ENCODE data around the gene ANKRD28.

ANKRD28 gene

GRCh38 chr3:15660055-15660935 is 137.5 kb downstream of the ANKRD28 start:
- DNase-seq = no peak

GRCh38 chr3:15659254-15659975 is 138.4 kb downstream of the ANKRD28 start:
- no peak for DNase-seq

DNA sequence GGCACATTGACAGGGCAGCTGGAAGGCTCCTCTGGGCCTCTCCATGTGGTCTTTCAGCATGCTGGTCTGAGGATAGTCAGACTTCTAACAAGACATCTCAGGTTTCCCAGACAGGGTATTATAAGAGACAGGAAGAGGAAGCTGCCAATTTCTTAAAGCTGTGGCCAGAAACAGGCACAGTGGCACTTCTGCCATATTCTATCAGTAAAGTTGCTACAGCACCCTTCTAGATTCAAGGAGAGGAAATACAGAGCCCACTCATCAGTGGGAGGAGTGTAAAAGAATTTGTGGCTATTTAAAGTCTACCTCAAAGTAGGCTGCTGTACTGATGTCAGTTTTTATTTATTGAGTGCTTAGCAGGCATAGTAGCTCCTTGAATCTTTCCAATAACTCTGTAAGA is 140.8 kb downstream of the ANKRD28 start:
- DNase-seq = no peak

GRCh38 chr3:15656342-15656741 is 141.4 kb downstream of the ANKRD28 start:
- no peak for DNase-seq

- DNase-seq = no peak
Measured at GRCh38 chr3:15654891-15655290, 142.9 kb downstream of the ANKRD28 start.

DNA sequence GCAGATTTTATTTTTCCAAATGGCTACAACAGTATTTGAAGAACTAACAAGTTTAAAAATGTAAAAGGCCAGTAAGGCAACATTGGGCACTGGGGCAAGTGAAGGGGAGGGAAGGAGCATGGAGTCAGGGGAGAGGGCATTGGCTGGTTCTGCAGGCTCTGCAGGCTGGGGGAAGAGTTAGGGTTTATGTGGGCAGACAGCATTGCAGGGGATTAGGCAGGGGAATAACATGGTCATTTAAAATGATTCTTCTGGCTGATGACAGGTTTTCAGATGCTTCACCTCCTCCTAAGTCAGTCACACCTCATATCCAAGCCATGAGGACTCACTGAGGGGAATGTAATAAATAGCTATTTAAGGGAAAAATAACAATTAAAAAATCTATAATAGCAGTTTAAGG is 143.7 kb downstream of the ANKRD28 start:
- no peak for DNase-seq

DNA sequence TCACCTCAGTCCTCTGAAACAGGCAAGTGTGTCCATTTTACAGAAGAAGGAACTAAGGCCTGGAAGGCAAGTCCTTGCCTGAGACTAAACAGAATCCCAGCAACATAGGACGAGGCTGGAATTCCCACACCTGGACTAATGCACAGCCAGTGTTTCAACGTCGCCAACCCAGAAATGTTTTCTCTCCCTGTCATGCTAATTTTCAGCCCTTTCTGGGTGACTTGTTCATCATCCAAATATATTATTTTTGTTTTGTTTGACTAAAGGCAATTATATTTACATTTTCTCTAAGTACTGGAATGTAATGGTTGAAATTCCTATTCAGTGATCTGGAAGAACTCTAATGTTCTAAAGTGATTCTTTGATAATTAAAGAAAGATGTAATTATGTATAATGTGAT is 144.5 kb downstream of the ANKRD28 start:
- DNase-seq = no peak

- DNase-seq = no peak
Measured at GRCh38 chr3:15651396-15651795, 146.4 kb downstream of the ANKRD28 start.

DNA sequence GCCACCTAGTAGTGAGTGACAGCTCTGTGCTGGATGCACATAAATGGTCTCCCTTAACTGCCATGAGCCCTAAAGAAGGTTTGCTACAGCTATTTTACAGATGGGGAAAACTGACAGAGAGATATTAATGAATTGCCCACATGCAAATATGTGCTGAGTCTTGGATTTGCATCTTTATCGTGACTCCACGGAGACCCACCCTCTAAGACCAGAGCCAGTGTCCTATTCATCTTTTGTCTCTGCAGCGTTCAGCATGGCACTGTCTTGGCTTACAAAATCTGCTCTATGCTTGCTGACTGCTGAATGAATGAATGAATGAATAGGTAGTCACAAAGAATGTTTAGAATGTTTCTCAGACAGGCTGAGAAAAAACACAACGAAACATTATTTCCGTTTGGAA is 147.9 kb downstream of the ANKRD28 start:
- DNase-seq = no peak

- no peak for DNase-seq
Measured at GRCh38 chr3:15649341-15649740, 148.4 kb downstream of the ANKRD28 start.

- no peak for DNase-seq
Measured at GRCh38 chr3:15647611-15648167, 150.1 kb downstream of the ANKRD28 start.

DNA sequence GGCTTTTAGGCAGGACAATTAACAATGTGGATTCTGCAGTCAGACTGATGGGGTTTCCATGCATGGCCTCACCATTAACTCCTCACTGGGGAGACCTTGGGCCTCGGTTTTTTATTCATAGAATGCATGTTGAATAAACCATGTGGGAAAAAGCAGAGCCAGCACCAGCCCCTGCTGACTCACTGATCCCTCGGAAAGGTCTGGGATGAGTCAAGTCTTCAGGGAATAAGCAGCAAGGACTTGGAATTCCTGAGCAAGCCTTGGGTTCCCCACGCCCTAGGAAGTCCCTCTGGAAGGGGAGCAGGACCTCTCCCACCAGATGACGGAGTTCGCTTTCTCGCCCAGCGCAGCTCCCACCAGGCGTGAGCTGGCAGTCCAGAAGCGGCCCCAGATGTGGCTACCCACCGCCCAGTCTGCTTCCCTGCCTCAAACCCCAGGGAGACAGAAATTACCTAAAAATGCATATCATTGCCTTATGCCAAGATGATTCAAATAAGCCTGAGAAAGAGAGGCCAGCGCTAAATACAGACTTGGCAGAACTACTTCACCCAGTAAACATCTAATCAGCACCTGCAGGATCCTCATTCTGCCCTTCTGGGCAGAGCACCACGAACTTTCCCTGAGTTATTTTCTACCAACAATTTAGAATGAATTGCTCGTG is 150.8 kb downstream of the ANKRD28 start:
- DNase-seq = no peak

- DNase-seq = no peak
Measured at GRCh38 chr3:15645740-15646501, 151.9 kb downstream of the ANKRD28 start.

DNA sequence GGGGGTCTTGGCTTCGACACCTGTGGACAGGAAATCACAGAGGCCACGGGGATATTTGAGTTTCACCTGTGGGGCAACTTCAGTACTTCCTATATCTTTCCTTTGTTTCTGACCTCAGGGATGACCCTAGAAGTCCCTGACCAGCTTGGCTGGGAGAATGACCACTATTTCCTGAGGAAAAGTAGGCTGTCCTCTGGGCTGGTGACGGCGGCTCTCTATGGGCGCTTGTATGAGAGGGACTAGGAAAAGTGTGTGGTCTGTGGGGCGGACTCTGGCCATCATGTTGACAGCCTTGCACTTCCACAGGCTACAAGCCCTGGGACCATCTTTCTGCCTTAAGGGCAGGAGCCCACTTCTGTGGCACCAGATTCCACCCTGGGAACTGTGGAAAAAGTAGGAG is 152.5 kb downstream of the ANKRD28 start:
- DNase-seq = no peak

DNA sequence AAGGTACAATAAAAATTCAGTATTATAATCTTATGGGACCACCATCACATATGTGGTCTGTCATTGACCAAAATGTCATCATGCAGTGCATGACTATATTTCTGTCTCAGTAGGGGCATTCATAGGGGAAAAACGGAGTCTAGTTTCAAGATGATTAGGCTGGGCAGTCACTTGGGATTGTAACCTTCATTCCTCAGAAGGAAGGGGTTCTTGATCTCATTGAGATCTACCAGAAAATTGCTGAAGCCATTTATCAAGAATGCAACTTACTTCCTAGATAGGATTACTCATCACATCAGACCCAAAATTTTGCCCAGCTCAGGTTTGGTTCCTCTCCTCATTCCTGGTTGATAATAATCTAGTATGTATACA is 158.9 kb downstream of the ANKRD28 start:
- DNase-seq = no peak

DNA sequence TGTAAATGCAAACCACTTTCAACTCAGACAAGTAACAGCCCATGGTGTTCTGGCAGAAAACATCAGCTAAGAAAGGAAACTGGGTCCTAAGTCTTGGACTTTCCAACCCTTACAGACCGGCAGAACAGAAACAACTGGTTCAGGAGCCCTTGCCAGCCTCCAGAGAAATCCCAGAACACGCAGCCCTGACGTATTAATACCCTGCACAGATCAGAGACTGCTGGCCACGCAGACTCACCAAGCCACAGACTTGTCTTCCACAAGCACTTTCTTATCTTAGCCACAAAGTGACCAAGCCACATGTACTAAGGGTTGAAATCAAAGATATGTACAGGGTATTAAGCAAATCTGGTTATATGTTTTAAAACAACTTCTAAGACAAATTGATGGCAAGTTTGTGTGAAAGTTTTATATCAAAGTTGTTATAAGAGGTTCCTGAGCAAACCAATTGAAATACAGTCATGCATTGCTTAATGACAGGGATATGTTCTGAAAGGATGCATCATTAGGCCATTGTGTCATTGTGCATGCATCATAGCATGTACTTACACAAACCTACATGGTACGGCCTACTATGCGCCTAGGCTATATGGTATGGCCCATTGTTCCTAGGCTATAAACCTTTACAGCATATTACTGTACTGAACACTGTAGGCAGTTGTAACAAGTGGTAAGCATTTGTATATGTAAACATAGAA is 159.4 kb downstream of the ANKRD28 start:
- no peak for DNase-seq

DNA sequence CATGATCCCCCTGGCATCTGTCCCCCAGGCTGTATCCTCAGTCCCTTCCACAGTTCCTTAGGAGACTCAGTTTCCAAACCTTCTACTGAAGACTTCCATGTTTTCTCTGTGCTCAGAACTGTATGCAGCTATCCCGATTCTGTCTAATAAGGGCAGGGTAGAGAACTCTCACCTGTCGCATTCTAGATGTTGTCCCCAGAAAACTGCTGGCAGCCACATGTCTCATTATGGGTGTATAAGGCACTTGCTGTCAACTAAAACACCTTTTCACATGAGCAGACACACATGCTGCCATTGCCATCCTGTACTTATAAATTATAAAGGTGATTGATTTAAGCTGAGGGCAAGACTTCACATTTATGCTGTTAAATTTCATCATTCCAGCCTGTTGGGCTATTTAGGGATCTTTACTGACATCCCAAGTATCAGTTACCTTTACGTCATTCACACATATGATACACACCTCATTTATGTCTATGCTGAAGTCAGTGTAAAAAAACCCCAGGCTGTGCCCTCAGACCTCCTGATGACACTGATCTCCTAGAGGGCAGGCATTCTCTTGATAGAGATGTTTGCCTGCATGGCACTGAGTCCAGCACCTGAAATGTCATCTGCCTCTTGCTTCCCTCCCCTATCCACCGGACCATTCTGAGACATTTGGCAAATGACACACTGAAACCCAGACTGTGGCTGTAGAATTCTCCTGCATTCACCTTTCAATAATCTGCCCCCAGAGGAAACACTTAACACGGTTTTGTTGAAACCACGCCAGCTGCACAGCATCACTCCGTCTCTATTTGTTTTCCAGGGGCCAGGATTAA is 160.4 kb downstream of the ANKRD28 start:
- no peak for DNase-seq

- no peak for DNase-seq
Measured at GRCh38 chr3:15636028-15636709, 161.6 kb downstream of the ANKRD28 start.

- no peak for DNase-seq
Measured at GRCh38 chr3:15635121-15635661, 162.6 kb downstream of the ANKRD28 start.

- no peak for DNase-seq
Measured at GRCh38 chr3:15634671-15635070, 163.1 kb downstream of the ANKRD28 start.
